Measurements from ENCODE around the gene MPRIP. TPM values are rescaled to one million over a fixed set of nuclear protein-coding genes. Genes with fewer than 3 reads are reported as not detected.
"Not testable (repeated sequence)": the region's sequence is repeated elsewhere in the genome, so short reads cannot be mapped to it uniquely, and the experiment has no call there.

Gene MPRIP
- total RNA-seq, 1 donor, result 127 TPM

GRCh38 chr17:17011043-17011907 lies 31.0 kb upstream of the MPRIP start:
- not testable (repeated sequence) for DNase-seq (ENCODE audit: low read depth in 2 of 3, low spot score in 2 of 3)

GRCh38 chr17:17013828-17014747 lies 28.2 kb upstream of the MPRIP start:
- DNase-seq (ENCODE audit: low read depth in 2 of 3, low spot score in 2 of 3), result not testable (repeated sequence)

GRCh38 chr17:17014748-17015124 lies 27.5 kb upstream of the MPRIP start:
- DNase-seq (ENCODE audit: low read depth in 2 of 3, low spot score in 2 of 3), result not testable (repeated sequence)

GRCh38 chr17:17015230-17015629 lies 27.0 kb upstream of the MPRIP start:
- no peak for DNase-seq (ENCODE audit: low read depth in 2 of 3, low spot score in 2 of 3)

- DNase-seq (ENCODE audit: low read depth in 2 of 3, low spot score in 2 of 3), result peak in 1 of 3 donors; percentile 53
Measured at GRCh38 chr17:17016199-17017197, 25.8 kb upstream of the MPRIP start.

- DNase-seq (ENCODE audit: low read depth in 2 of 3, low spot score in 2 of 3), result no peak
Measured at GRCh38 chr17:17017343-17018014, 24.8 kb upstream of the MPRIP start.

- no peak for DNase-seq (ENCODE audit: low read depth in 2 of 3, low spot score in 2 of 3)
Measured at GRCh38 chr17:17018021-17018441, 24.2 kb upstream of the MPRIP start.

GRCh38 chr17:17018612-17019429 lies 23.4 kb upstream of the MPRIP start:
- DNase-seq (ENCODE audit: low read depth in 2 of 3, low spot score in 2 of 3), result no peak

- no peak for DNase-seq (ENCODE audit: low read depth in 2 of 3, low spot score in 2 of 3)
Measured at GRCh38 chr17:17019430-17019762, 22.9 kb upstream of the MPRIP start.

- DNase-seq (ENCODE audit: low read depth in 2 of 3, low spot score in 2 of 3), result no peak
Measured at GRCh38 chr17:17019891-17020456, 22.3 kb upstream of the MPRIP start.

GRCh38 chr17:17020821-17021193 lies 21.4 kb upstream of the MPRIP start:
- no peak for DNase-seq (ENCODE audit: low read depth in 2 of 3, low spot score in 2 of 3)

GRCh38 chr17:17021194-17021863 lies 20.9 kb upstream of the MPRIP start:
- DNase-seq (ENCODE audit: low read depth in 2 of 3, low spot score in 2 of 3), result no peak

GRCh38 chr17:17022011-17022410 lies 20.2 kb upstream of the MPRIP start:
- no peak for DNase-seq (ENCODE audit: low read depth in 2 of 3, low spot score in 2 of 3)

GRCh38 chr17:17022456-17022855 lies 19.8 kb upstream of the MPRIP start:
- DNase-seq (ENCODE audit: low read depth in 2 of 3, low spot score in 2 of 3), result no peak

GRCh38 chr17:17024778-17025300 lies 17.4 kb upstream of the MPRIP start:
- DNase-seq (ENCODE audit: low read depth in 2 of 3, low spot score in 2 of 3), result no peak

- no peak for DNase-seq (ENCODE audit: low read depth in 2 of 3, low spot score in 2 of 3)
Measured at GRCh38 chr17:17025621-17026020, 16.6 kb upstream of the MPRIP start.

- DNase-seq (ENCODE audit: low read depth in 2 of 3, low spot score in 2 of 3), result no peak
Measured at GRCh38 chr17:17026163-17026562, 16.1 kb upstream of the MPRIP start.

All from hematopoietic multipotent progenitor cell (in vitro differentiated cells).